ENCODE data around the gene C10orf71. TPM values are rescaled to one million over a fixed set of nuclear protein-coding genes. Genes with fewer than 3 reads are reported as not detected.

C10orf71 gene
- not detected in 2 replicates for total RNA-seq

GRCh38 chr10:49298983-49299815 lies at the start of gene C10orf71:
C10orf71 (plus strand) TSS chr10:49299170; CDS start chr10:49322546, 23,376 bp downstream.
- TF ChIP-seq CTCF (IDR thresholded peaks at IDR 0.05; ENCODE audit: insufficient read depth, low read length, poor library complexity, severe bottlenecking) = no peak
- DNase-seq (ENCODE audit: low read depth) = no peak
- no peak within 1 kb of the TSS for H3K4me3 ChIP-seq (ENCODE audit: low read depth, low read length)
- no peaks in the 10 kb centered on the region for H3K36me3 ChIP-seq (ENCODE audit: control insufficient read depth, insufficient read depth, low read length)
- H3K27me3 ChIP-seq (ENCODE audit: control insufficient read depth, insufficient read depth, low read length) = peaks cover 33% of the 10 kb centered on the region

- Histone ChIP-seq H3K4me3 (ENCODE audit: low read depth, low read length) (no peak overlapping the region), H3K36me3 (ENCODE audit: control insufficient read depth, insufficient read depth, low read length) (no peaks in the 10 kb centered on the region), H3K27me3 (ENCODE audit: control insufficient read depth, insufficient read depth, low read length) (peaks cover 3% of the 10 kb centered on the region)
- TF ChIP-seq CTCF (IDR thresholded peaks at IDR 0.05; ENCODE audit: insufficient read depth, low read length, poor library complexity, severe bottlenecking) = no peak
- DNase-seq (ENCODE audit: low read depth) = no peak
Observed at GRCh38 chr10:49252313-49253034, 46.5 kb upstream of the C10orf71 start.

- H3K4me3 ChIP-seq (ENCODE audit: low read depth, low read length) = no peak overlapping the region
- DNase-seq (ENCODE audit: low read depth) = no peak
- no peak for TF ChIP-seq CTCF (IDR thresholded peaks at IDR 0.05; ENCODE audit: insufficient read depth, low read length, poor library complexity, severe bottlenecking)
Observed at GRCh38 chr10:49253340-49253906, 45.5 kb upstream of the C10orf71 start.

GRCh38 chr10:49254150-49254549 lies 44.8 kb upstream of the C10orf71 start:
- no peak for TF ChIP-seq CTCF (IDR thresholded peaks at IDR 0.05; ENCODE audit: insufficient read depth, low read length, poor library complexity, severe bottlenecking)
- DNase-seq (ENCODE audit: low read depth) = no peak
- peaks cover 3% of the 10 kb centered on the region for H3K27me3 ChIP-seq (ENCODE audit: control insufficient read depth, insufficient read depth, low read length)
- no peaks in the 10 kb centered on the region for H3K36me3 ChIP-seq (ENCODE audit: control insufficient read depth, insufficient read depth, low read length)
- H3K4me3 ChIP-seq (ENCODE audit: low read depth, low read length) = no peak overlapping the region

More at GRCh38 chr10:49253340-49253906, 45.5 kb upstream of the C10orf71 start:
- Histone ChIP-seq H3K36me3 (ENCODE audit: control insufficient read depth, insufficient read depth, low read length) (no peaks in the 10 kb centered on the region), H3K27me3 (ENCODE audit: control insufficient read depth, insufficient read depth, low read length) (peaks cover 3% of the 10 kb centered on the region)

- H3K36me3 ChIP-seq (ENCODE audit: control insufficient read depth, insufficient read depth, low read length) = no peaks in the 10 kb centered on the region
- TF ChIP-seq CTCF (IDR thresholded peaks at IDR 0.05; ENCODE audit: insufficient read depth, low read length, poor library complexity, severe bottlenecking) = no peak
- no peak overlapping the region for H3K4me3 ChIP-seq (ENCODE audit: low read depth, low read length)
- H3K27me3 ChIP-seq (ENCODE audit: control insufficient read depth, insufficient read depth, low read length) = peaks cover 3% of the 10 kb centered on the region
- no peak for DNase-seq (ENCODE audit: low read depth)
Observed at GRCh38 chr10:49254556-49255318, 44.2 kb upstream of the C10orf71 start.

Measured in kidney epithelial cell (primary cell).